IPS DF 4.7 (cell line): Measurements from ENCODE around the gene SEC63.
"Not testable (repeated sequence)": the region's sequence is repeated elsewhere in the genome, so short reads cannot be mapped to it uniquely, and the experiment has no call there.

Experiments used
- DNase-seq: peaks from one replicate; pipeline ENCODE4 v3.0.0-alpha.2; 2013; ENCODE audit warnings: low spot score; ENCODE audit errors: extremely low read depth

SEC63 gene

GRCh38 chr6:107864226-107865127 lies 93.5 kb downstream of the SEC63 start:
- no peak for DNase-seq

- no peak for DNase-seq
Measured at GRCh38 chr6:107862383-107862782, 95.6 kb downstream of the SEC63 start.

GRCh38 chr6:107860963-107861362 lies 97.0 kb downstream of the SEC63 start:
- DNase-seq: not testable (repeated sequence)

- DNase-seq: not testable (repeated sequence)
Measured at GRCh38 chr6:107860144-107860543, 97.9 kb downstream of the SEC63 start.

GRCh38 chr6:107853230-107853629 lies 104.8 kb downstream of the SEC63 start:
- DNase-seq: no peak

GRCh38 chr6:107849325-107849724 lies 108.7 kb downstream of the SEC63 start:
- DNase-seq: no peak

GRCh38 chr6:107847844-107848802 lies 109.9 kb downstream of the SEC63 start:
- no peak for DNase-seq

- DNase-seq: no peak
Measured at GRCh38 chr6:107846262-107846795, 111.7 kb downstream of the SEC63 start.

GRCh38 chr6:107845777-107846176 lies 112.2 kb downstream of the SEC63 start:
- DNase-seq: no peak

- no peak for DNase-seq
Measured at GRCh38 chr6:107843400-107843799, 114.6 kb downstream of the SEC63 start.

- no peak for DNase-seq
Measured at GRCh38 chr6:107841275-107841670, 116.7 kb downstream of the SEC63 start.

GRCh38 chr6:107840636-107841274 lies 117.3 kb downstream of the SEC63 start:
- no peak for DNase-seq

- DNase-seq: no peak
Measured at GRCh38 chr6:107833136-107833535, 124.9 kb downstream of the SEC63 start.

GRCh38 chr6:107832151-107833056 lies 125.6 kb downstream of the SEC63 start:
- no peak for DNase-seq

- DNase-seq: no peak
Measured at GRCh38 chr6:107830060-107830459, 127.9 kb downstream of the SEC63 start.

GRCh38 chr6:107827541-107827940 lies 130.5 kb downstream of the SEC63 start:
- DNase-seq: no peak

- no peak for DNase-seq
Measured at GRCh38 chr6:107823047-107823557, 134.9 kb downstream of the SEC63 start.

GRCh38 chr6:107822176-107823046 lies 135.6 kb downstream of the SEC63 start:
- no peak for DNase-seq

- DNase-seq: no peak
Measured at GRCh38 chr6:107821591-107821990, 136.4 kb downstream of the SEC63 start.
